ENCODE results near the gene MRPS34. TPM values are rescaled to one million over a fixed set of nuclear protein-coding genes. Genes with fewer than 3 reads are reported as not detected.

The MRPS34 gene
- total RNA-seq, 2 experiments from 2014 or later: 175 to 193 TPM

DNA sequence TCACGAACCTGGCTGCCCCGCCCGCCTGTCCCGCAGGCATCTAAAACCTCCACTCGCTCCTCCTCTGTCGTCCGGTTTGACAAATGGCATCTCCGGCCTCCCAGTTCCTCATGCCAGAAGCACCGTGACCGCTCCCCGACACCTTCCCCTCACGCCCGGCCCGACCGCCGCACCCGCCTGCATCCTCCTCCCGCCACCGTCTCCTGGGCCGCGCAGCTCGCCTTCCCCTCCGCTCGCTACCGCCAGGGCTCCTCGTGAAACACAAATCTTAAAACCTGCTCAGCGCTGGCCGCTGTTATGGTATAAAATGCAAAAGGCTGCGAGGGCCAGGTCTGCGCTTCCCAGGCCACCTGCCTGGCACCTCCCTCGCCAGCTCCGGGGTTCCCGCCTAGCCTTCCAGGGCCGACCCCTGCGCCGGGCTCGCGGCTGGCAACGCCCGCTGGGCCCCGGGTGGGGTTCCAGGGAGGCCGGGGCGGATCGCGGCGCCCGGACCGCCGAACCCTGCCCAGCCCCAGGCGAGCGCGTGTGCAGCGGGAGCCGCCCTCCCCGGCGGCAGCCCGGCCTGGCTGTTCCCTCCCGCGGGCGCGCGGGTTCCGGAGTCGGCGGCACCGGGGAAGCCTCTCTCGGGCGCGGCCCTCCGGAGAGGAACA, 8.9 kb upstream of the MRPS34 start:
- Mint-ChIP-seq H3K27me3 (no peaks in the 10 kb centered on the region), H3K36me3 (ENCODE audit: low read depth) (peaks cover 2% of the 10 kb centered on the region), H3K27ac (peak overlapping the region; percentile 69), H3K4me1 (ENCODE audit: low read depth) (peaks cover 27% of the 10 kb centered on the region), H3K4me3 (peak overlapping the region; percentile 93), H3K9me3 (no peaks in the 10 kb centered on the region)
- intact Hi-C loops (cut with micrococcal nuclease): loop anchor here (1.0 kb wide), 1 partner anchor 11 kb away; the partner anchor contains the start of gene NME3
- ChIA-PET CTCF (interaction anchor here (0.9 to 5.3 kb wide), 12 partner anchors 8 to 148 kb away, joined by 3 to 36 read pairs (median 4); partner anchors contain the start of genes EME2, FAHD1, HAGH and MAPK8IP3), POLR2A (interaction anchor here (0.5 to 3.1 kb wide), 12 partner anchors 7 to 373 kb away, joined by 3 to 18 read pairs (median 4); partner anchors contain the start of genes EME2, FAHD1, HAGH and MRPS34)
- TF ChIP-seq, protein P1, sequence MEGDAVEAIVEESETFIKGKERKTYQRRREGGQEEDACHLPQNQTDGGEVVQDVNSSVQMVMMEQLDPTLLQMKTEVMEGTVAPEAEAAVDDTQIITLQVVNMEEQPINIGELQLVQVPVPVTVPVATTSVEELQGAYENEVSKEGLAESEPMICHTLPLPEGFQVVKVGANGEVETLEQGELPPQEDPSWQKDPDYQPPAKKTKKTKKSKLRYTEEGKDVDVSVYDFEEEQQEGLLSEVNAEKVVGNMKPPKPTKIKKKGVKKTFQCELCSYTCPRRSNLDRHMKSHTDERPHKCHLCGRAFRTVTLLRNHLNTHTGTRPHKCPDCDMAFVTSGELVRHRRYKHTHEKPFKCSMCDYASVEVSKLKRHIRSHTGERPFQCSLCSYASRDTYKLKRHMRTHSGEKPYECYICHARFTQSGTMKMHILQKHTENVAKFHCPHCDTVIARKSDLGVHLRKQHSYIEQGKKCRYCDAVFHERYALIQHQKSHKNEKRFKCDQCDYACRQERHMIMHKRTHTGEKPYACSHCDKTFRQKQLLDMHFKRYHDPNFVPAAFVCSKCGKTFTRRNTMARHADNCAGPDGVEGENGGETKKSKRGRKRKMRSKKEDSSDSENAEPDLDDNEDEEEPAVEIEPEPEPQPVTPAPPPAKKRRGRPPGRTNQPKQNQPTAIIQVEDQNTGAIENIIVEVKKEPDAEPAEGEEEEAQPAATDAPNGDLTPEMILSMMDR (IDR thresholded peaks at IDR 0.05): peak; percentile 14
- DNase-seq (peak; percentile 48), ATAC-seq (no peak)

DNA sequence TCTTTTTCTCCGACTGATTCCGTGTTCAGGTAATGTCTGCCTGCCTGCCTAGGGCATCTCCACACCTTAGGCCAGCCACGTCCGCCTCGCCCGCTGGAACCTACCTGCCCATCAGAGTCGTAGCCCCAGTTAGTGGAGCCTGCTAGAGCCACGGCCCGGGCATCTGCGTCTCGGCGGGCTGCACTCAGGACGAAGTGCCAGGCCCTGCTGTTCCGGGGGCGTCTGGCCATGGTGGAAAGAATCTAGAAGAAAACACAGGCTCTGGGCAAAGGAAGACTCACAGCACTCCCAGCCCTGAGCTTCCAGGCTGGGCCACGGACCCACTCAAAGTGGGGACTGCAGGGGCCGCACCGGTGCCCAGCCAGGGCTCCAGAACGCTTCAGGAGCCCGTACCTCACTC, 8.3 kb upstream of the MRPS34 start:
- no peaks in the 10 kb centered on the region for H3K27me3 Mint-ChIP-seq
- intact Hi-C loops (cut with micrococcal nuclease): no loop called here
- TF ChIP-seq, protein P1 (IDR thresholded peaks at IDR 0.05): no peak
- ATAC-seq (no peak), DNase-seq (no peak)
- peaks cover 2% of the 10 kb centered on the region for H3K36me3 Mint-ChIP-seq (ENCODE audit: low read depth)
- ChIA-PET CTCF (interaction anchor here (0.9 to 5.3 kb wide), 3 partner anchors 10 to 148 kb away, joined by 3 to 36 read pairs (median 14); partner anchors contain the start of genes EME2, MRPS34 and NME3), POLR2A (interaction anchor here (0.6 to 3.1 kb wide), 8 partner anchors 9 to 473 kb away, joined by 3 to 18 read pairs (median 4); partner anchors contain the start of genes EME2, FAHD1, HAGH and MRPS34)
- H3K9me3 Mint-ChIP-seq: no peaks in the 10 kb centered on the region
- peak overlapping the region; percentile 69 for H3K27ac Mint-ChIP-seq
- peaks cover 27% of the 10 kb centered on the region for H3K4me1 Mint-ChIP-seq (ENCODE audit: low read depth)
- peak overlapping the region; percentile 80 for H3K4me3 Mint-ChIP-seq

DNA sequence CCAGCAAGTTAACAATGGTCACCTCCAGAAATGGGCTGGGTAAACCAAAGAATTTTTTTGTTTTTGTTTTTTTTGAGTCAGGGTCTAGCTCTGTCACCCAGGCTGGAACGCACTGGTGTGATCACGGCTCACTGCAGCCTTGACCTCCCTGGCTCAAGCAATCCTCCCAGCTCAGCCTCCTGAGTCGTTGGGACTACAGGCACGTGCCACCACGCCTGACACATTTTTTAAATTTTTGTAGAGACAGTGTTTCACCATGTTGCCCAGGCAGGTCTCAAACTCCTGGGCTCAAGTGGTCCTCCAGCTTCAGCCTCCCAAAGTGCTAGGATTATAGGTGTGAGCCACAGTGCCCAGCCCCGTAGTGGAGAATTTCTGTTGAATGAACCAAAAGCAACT, 7.7 kb upstream of the MRPS34 start:
- Mint-ChIP-seq H3K36me3 (ENCODE audit: low read depth) (peaks cover 2% of the 10 kb centered on the region), H3K4me3 (peak overlapping the region; percentile 80), H3K4me1 (ENCODE audit: low read depth) (peaks cover 26% of the 10 kb centered on the region), H3K27me3 (no peaks in the 10 kb centered on the region), H3K27ac (no peak overlapping the region), H3K9me3 (no peaks in the 10 kb centered on the region)
- intact Hi-C loops (cut with micrococcal nuclease): no loop called here
- TF ChIP-seq, protein P1 (IDR thresholded peaks at IDR 0.05): no peak
- ATAC-seq (no peak), DNase-seq (no peak)
- POLR2A ChIA-PET: interaction anchor here (0.8 to 2.5 kb wide), 3 partner anchors 9 to 472 kb away, joined by 3 to 15 read pairs (median 3); partner anchors contain the start of genes EME2, MRPS34 and NME3
- CTCF ChIA-PET: interaction anchor here (1.1 to 5.3 kb wide), 2 partner anchors 9 to 33 kb away, joined by 3 to 36 read pairs; partner anchors contain the start of genes EME2, MRPS34 and NME3

DNA sequence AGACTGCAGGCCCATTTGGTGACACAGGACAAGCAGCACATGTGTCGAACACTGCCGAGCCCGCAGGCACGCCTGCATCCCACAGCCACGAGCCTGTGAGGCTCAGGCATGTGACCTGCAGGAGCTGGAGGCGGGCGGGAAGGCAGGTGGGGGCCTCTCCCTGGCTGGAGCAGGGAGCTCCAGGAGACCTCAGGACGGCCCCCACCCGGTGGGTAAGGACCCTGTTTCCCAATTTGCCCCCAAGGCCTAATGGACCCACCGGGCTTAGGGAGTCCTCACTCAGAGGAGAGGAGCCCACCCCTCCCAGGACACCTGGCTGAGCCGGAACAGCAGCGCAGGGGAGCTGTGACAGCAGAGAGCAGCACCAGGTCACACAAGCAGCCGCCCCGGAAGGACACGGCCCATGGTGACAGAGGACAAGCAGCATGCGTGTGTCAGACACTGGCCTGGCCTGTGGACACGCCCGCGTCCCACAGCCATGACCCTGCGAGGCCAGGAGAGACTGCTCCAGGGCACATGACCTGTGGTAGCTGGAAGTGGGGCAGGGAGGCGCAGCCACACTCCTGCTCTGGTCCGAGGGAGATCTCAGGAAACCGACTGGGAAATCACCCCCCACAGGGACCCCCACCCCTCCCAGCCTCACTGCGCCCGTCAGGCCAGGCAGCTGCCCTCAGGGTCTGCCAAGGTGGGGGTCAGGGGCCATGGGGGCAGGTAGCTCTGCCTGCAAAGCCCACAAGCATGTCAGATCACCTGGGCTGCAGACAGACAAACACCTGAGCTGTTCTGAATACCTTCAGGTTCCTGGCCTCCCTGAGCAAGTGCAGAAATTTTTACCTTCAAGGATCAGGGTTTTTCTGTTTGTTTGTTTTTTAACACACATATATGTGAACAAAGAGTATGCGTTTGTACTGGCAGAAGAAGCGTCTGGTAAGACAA, 7.1 kb upstream of the MRPS34 start:
- Mint-ChIP-seq H3K4me1 (ENCODE audit: low read depth) (peaks cover 22% of the 10 kb centered on the region), H3K9me3 (no peaks in the 10 kb centered on the region), H3K27me3 (no peaks in the 10 kb centered on the region), H3K36me3 (ENCODE audit: low read depth) (peaks cover under 1% of the 10 kb centered on the region), H3K27ac (no peak overlapping the region), H3K4me3 (no peak overlapping the region)
- ChIA-PET POLR2A (interaction anchor here (0.6 to 2.5 kb wide), 4 partner anchors 9 to 471 kb away, joined by 3 to 15 read pairs (median 4); partner anchors contain the start of genes EME2, MRPS34 and NME3), CTCF (interaction anchor here (0.5 to 5.3 kb wide), 3 partner anchors 8 to 148 kb away, joined by 3 to 36 read pairs (median 3); partner anchors contain the start of genes EME2, MRPS34 and NME3)
- no peak for ATAC-seq
- TF ChIP-seq, protein P1 (IDR thresholded peaks at IDR 0.05): no peak
- DNase-seq: no peak
- intact Hi-C loops (cut with micrococcal nuclease): no loop called here

All from activated CD8-positive, alpha-beta T cell treated with anti-CD3 and anti-CD28 coated beads for 36 hours (primary cell).